Duodenal mucosa (tissue), 2 donors: Measurements from ENCODE around the gene MCEE.
"Not testable (repeated sequence)": the region's sequence is repeated elsewhere in the genome, so short reads cannot be mapped to it uniquely, and the experiment has no call there.

ENCODE experiments used
- H3K27ac ChIP-seq: one replicate; pipeline ENCODE4 v1.7.0; 2013; ENCODE audit warnings: low read depth, low read length
- H3K27me3 ChIP-seq, 2 donors: one replicate each; pipeline ENCODE4 v1.7.0; 2013; ENCODE audit warnings: low read length in 2 of 2, control low read depth in 1 of 2; ENCODE audit not compliant: insufficient read depth in 2 of 2, control insufficient read depth in 1 of 2
- H3K36me3 ChIP-seq, 2 donors: one replicate each; pipeline ENCODE4 v1.7.0; 2013; ENCODE audit warnings: low read length in 2 of 2, control low read depth in 1 of 2; ENCODE audit not compliant: insufficient read depth in 2 of 2, control insufficient read depth in 1 of 2
- H3K4me1 ChIP-seq, 2 donors: one replicate each; pipeline ENCODE4 v1.7.0; 2013; ENCODE audit warnings: low read length in 2 of 2, control low read depth in 1 of 2; ENCODE audit not compliant: insufficient read depth in 2 of 2, control insufficient read depth in 1 of 2
- H3K4me3 ChIP-seq, 2 donors: one replicate each; pipeline ENCODE4 v1.7.0; 2013; ENCODE audit warnings: low read length in 2 of 2, low read depth in 1 of 2
- H3K9ac ChIP-seq, 2 donors: one replicate each; pipeline ENCODE4 v1.7.0; 2013; ENCODE audit warnings: low read length in 2 of 2, low read depth in 1 of 2
- H3K9me3 ChIP-seq, 2 donors: one replicate each; pipeline ENCODE4 v1.7.0; 2013; ENCODE audit warnings: low read length in 2 of 2, control low read depth in 1 of 2; ENCODE audit not compliant: control insufficient read depth in 1 of 2

The MCEE gene

GRCh38 chr2:71106463-71106862, 23.6 kb downstream of the MCEE start:
- not testable (repeated sequence) for H3K27me3 ChIP-seq, H3K27ac ChIP-seq, H3K4me1 ChIP-seq, H3K9me3 ChIP-seq, H3K4me3 ChIP-seq, H3K9ac ChIP-seq
- peaks cover 0 to 10% of the 10 kb centered on the region in 2 donors for H3K36me3 ChIP-seq

GRCh38 chr2:71103809-71104208, 26.2 kb downstream of the MCEE start:
- no peak overlapping the region for H3K9ac ChIP-seq
- no peaks in the 10 kb centered on the region for H3K27me3 ChIP-seq
- H3K36me3 ChIP-seq = peaks cover 0 to 6% of the 10 kb centered on the region in 2 donors
- H3K4me3 ChIP-seq = no peak overlapping the region
- H3K4me1 ChIP-seq = no peaks in the 10 kb centered on the region
- H3K27ac ChIP-seq = no peak overlapping the region
- no peaks in the 10 kb centered on the region for H3K9me3 ChIP-seq

GRCh38 chr2:71102981-71103681, 26.9 kb downstream of the MCEE start:
- Histone ChIP-seq H3K9ac (no peak overlapping the region), H3K36me3 (no peaks in the 10 kb centered on the region), H3K27ac (no peak overlapping the region), H3K4me1 (no peaks in the 10 kb centered on the region), H3K27me3 (no peaks in the 10 kb centered on the region), H3K9me3 (no peaks in the 10 kb centered on the region), H3K4me3 (no peak overlapping the region)

GRCh38 chr2:71101656-71102055, 28.4 kb downstream of the MCEE start:
- Histone ChIP-seq H3K4me3 (no peak overlapping the region), H3K27me3 (no peaks in the 10 kb centered on the region), H3K9ac (no peak overlapping the region), H3K36me3 (no peaks in the 10 kb centered on the region), H3K27ac (no peak overlapping the region), H3K9me3 (no peaks in the 10 kb centered on the region), H3K4me1 (no peaks in the 10 kb centered on the region)

- Histone ChIP-seq H3K9ac (no peak overlapping the region), H3K27me3 (no peaks in the 10 kb centered on the region), H3K36me3 (no peaks in the 10 kb centered on the region)
These were observed 29.6 kb downstream of the MCEE start for GRCh38 chr2:71100195-71100964.

GRCh38 chr2:71092491-71093260, 37.4 kb downstream of the MCEE start:
- not testable (repeated sequence) for H3K9me3 ChIP-seq, H3K36me3 ChIP-seq, H3K4me3 ChIP-seq, H3K27me3 ChIP-seq, H3K4me1 ChIP-seq, H3K9ac ChIP-seq, H3K27ac ChIP-seq

More at GRCh38 chr2:71100195-71100964, 29.6 kb downstream of the MCEE start:
- H3K4me3 ChIP-seq = no peak overlapping the region
- no peaks in the 10 kb centered on the region for H3K9me3 ChIP-seq
- no peak overlapping the region for H3K27ac ChIP-seq
- H3K4me1 ChIP-seq = no peaks in the 10 kb centered on the region

- not testable (repeated sequence) for H3K4me3 ChIP-seq, H3K9ac ChIP-seq, H3K9me3 ChIP-seq, H3K27me3 ChIP-seq, H3K36me3 ChIP-seq, H3K27ac ChIP-seq, H3K4me1 ChIP-seq
These were observed 38.2 kb downstream of the MCEE start for GRCh38 chr2:71091808-71092207.

- not testable (repeated sequence) for H3K9me3 ChIP-seq, H3K9ac ChIP-seq, H3K27me3 ChIP-seq, H3K36me3 ChIP-seq, H3K27ac ChIP-seq, H3K4me1 ChIP-seq, H3K4me3 ChIP-seq
These were observed 40.6 kb downstream of the MCEE start for GRCh38 chr2:71089475-71089874.

- H3K36me3 ChIP-seq, H3K9me3 ChIP-seq, H3K27me3 ChIP-seq, H3K9ac ChIP-seq, H3K27ac ChIP-seq, H3K4me3 ChIP-seq, H3K4me1 ChIP-seq: not testable (repeated sequence)
These were observed 44.6 kb downstream of the MCEE start for GRCh38 chr2:71085325-71086003.
